Lower lobe of right lung (tissue), 2 donors: ENCODE measurements around the gene DAPK2. TPM values are rescaled to one million over a fixed set of nuclear protein-coding genes. Genes with fewer than 3 reads are reported as not detected.
A peak's percentile ranks its signal among the peaks of the same experiment; 100 is the strongest.

Source experiments
- ATAC-seq, 2 donors: fragments of 200-7000 bp; cut with Tn5 transposase; one replicate each; pipeline ENCODE4 v1.9.1; 2020 to 2022; ENCODE audit warnings: mild to moderate bottlenecking in 2 of 2, moderate library complexity in 2 of 2
- DNase-seq: peaks from one replicate; pipeline ENCODE4 v3.0.0-alpha.2; 2020
- H3K27ac ChIP-seq: fragments of 200-600 bp; one replicate; pipeline ENCODE4 v1.8.0; 2022
- H3K27me3 ChIP-seq: fragments of 200-600 bp; one replicate; pipeline ENCODE4 v1.8.0; 2022; ENCODE audit warnings: low read depth
- H3K36me3 ChIP-seq: fragments of 200-600 bp; one replicate; pipeline ENCODE4 v1.8.0; 2022; ENCODE audit warnings: mild to moderate bottlenecking
- H3K4me1 ChIP-seq: fragments of 200-600 bp; one replicate; pipeline ENCODE4 v1.8.0; 2022
- H3K4me3 ChIP-seq: fragments of 200-600 bp; one replicate; pipeline ENCODE4 v1.8.0; 2022; ENCODE audit warnings: mild to moderate bottlenecking
- H3K9me3 ChIP-seq: fragments of 200-600 bp; one replicate; pipeline ENCODE4 v1.8.0; 2022
- CTCF ChIP-seq: fragments of 200-600 bp; IDR thresholded peaks from one replicate; pipeline ENCODE4 v1.8.0; 2022; ENCODE audit warnings: antibody characterized with exemption, mild to moderate bottlenecking
- intact Hi-C: fragments of 100-400 bp; cut with DNase I; formaldehyde crosslinking; loops from one replicate; pipeline ENCODE4 v1.11.0; 2022
- total RNA-seq: library from RNA; stranded (reverse); fragmentation: NEBNext Ultra II Directional; extraction: Animal tissue kit (Norgen Biotek cat#: 25700); gene quantifications from one replicate; pipeline ENCODE4 v1.2.1, GENCODE V29; 2021
- donor health status: DM: no; HTN: yes; CAD: no; lungs with severe emphysema.

The DAPK2 gene
- total RNA-seq, 1 donor from 2014 or later, result 56.8 TPM

GRCh38 chr15:64035525-64035924 is 10.8 kb downstream of the DAPK2 start:
- intact Hi-C loops, result no loop called here
- H3K4me3 ChIP-seq, result no peak overlapping the region
- no peak for ATAC-seq
- H3K4me1 ChIP-seq, result peaks cover 4% of the 10 kb centered on the region
- DNase-seq, result no peak
- H3K36me3 ChIP-seq, result peaks cover 38% of the 10 kb centered on the region
- no peak for TF ChIP-seq CTCF
- no peaks in the 10 kb centered on the region for H3K27me3 ChIP-seq
- no peaks in the 10 kb centered on the region for H3K9me3 ChIP-seq
- no peak overlapping the region for H3K27ac ChIP-seq

- intact Hi-C loops, result no loop called here
- H3K9me3 ChIP-seq, result no peaks in the 10 kb centered on the region
- no peaks in the 10 kb centered on the region for H3K27me3 ChIP-seq
- H3K27ac ChIP-seq, result no peak overlapping the region
- H3K4me3 ChIP-seq, result no peak overlapping the region
- TF ChIP-seq CTCF, result no peak
- no peak for DNase-seq
- no peak for ATAC-seq
- peaks cover 4% of the 10 kb centered on the region for H3K4me1 ChIP-seq
- peaks cover 32% of the 10 kb centered on the region for H3K36me3 ChIP-seq
Measured at GRCh38 chr15:64034519-64034918, 11.8 kb downstream of the DAPK2 start.

GRCh38 chr15:64032329-64032728 is 14.0 kb downstream of the DAPK2 start:
- no peaks in the 10 kb centered on the region for H3K27me3 ChIP-seq
- H3K36me3 ChIP-seq, result peaks cover 12% of the 10 kb centered on the region
- no peak overlapping the region for H3K27ac ChIP-seq
- TF ChIP-seq CTCF, result no peak
- ATAC-seq (no peak), DNase-seq (no peak)
- H3K9me3 ChIP-seq, result no peaks in the 10 kb centered on the region
- peaks cover 12% of the 10 kb centered on the region for H3K4me1 ChIP-seq
- no peak overlapping the region for H3K4me3 ChIP-seq
- intact Hi-C loops, result no loop called here

- no peak overlapping the region for H3K4me3 ChIP-seq
- intact Hi-C loops, result no loop called here
- H3K36me3 ChIP-seq, result no peaks in the 10 kb centered on the region
- no peak overlapping the region for H3K27ac ChIP-seq
- DNase-seq (no peak), ATAC-seq (no peak)
- no peaks in the 10 kb centered on the region for H3K9me3 ChIP-seq
- peaks cover 23% of the 10 kb centered on the region for H3K4me1 ChIP-seq
- no peak for TF ChIP-seq CTCF
- H3K27me3 ChIP-seq, result no peaks in the 10 kb centered on the region
Measured at GRCh38 chr15:64030123-64030522, 16.2 kb downstream of the DAPK2 start.

- Histone ChIP-seq H3K4me3 (no peak overlapping the region), H3K4me1 (peaks cover 23% of the 10 kb centered on the region), H3K36me3 (no peaks in the 10 kb centered on the region), H3K9me3 (no peaks in the 10 kb centered on the region), H3K27me3 (no peaks in the 10 kb centered on the region), H3K27ac (no peak overlapping the region)
- ATAC-seq (peak; percentile 13 to 17), DNase-seq (no peak)
- TF ChIP-seq CTCF, result no peak
- intact Hi-C loops, result no loop called here
Measured at GRCh38 chr15:64029633-64030032, 16.7 kb downstream of the DAPK2 start.

- Histone ChIP-seq H3K9me3 (no peaks in the 10 kb centered on the region), H3K27me3 (no peaks in the 10 kb centered on the region), H3K4me3 (no peak overlapping the region), H3K27ac (no peak overlapping the region), H3K4me1 (peaks cover 23% of the 10 kb centered on the region), H3K36me3 (no peaks in the 10 kb centered on the region)
- DNase-seq, result no peak
- ATAC-seq, result peak; percentile 12 to 26
- TF ChIP-seq CTCF, result no peak
- intact Hi-C loops, result no loop called here
Measured at GRCh38 chr15:64029110-64029509, 17.2 kb downstream of the DAPK2 start.
